BLaER1 treated with 17β-estradiol and CSF1 and Interleukin-3, amounts not matched to agents 10 nM and 100 nM (cell line): ENCODE measurements around the gene RGS13.

Source experiments
- H3K27ac ChIP-seq, 11 experiments: shearing (Covaris generic); formaldehyde crosslinking; 2 replicates each; pipeline ENCODE4 v1.8.1; 2022
- H3K27me3 ChIP-seq, 11 experiments: shearing (Covaris generic); formaldehyde crosslinking; 2 replicates each; pipeline ENCODE4 v1.8.1; 2022
- H3K36me3 ChIP-seq, 11 experiments: shearing (Covaris generic); formaldehyde crosslinking; 2 replicates each; pipeline ENCODE4 v1.8.1; 2022
- H3K4me1 ChIP-seq, 10 experiments: shearing (Covaris generic); formaldehyde crosslinking; 2 replicates each; pipeline ENCODE4 v1.8.1; 2022
- H3K4me2 ChIP-seq, 11 experiments: shearing (Covaris generic); formaldehyde crosslinking; 2 replicates each; pipeline ENCODE4 v1.8.1; 2022
- H3K4me3 ChIP-seq, 10 experiments: shearing (Covaris generic); formaldehyde crosslinking; 2 replicates each; pipeline ENCODE4 v1.8.1; 2022
- H3K9ac ChIP-seq, 11 experiments: shearing (Covaris generic); formaldehyde crosslinking; 2 replicates each; pipeline ENCODE4 v1.8.1; 2022
- H3K9me3 ChIP-seq, 11 experiments: shearing (Covaris generic); formaldehyde crosslinking; replicated peaks in 1 of 11; 2 replicates each; pipeline ENCODE4 v1.8.1; 2022
- H4K20me1 ChIP-seq, 11 experiments: shearing (Covaris generic); formaldehyde crosslinking; 2 replicates each; pipeline ENCODE4 v1.8.1; 2022
- Cebpa-rat ChIP-seq, 11 experiments: shearing (Covaris generic); IDR thresholded peaks; 2 replicates each; pipeline ENCODE4 v1.8.1; 2022

Gene RGS13, protein sequence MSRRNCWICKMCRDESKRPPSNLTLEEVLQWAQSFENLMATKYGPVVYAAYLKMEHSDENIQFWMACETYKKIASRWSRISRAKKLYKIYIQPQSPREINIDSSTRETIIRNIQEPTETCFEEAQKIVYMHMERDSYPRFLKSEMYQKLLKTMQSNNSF

DNA sequence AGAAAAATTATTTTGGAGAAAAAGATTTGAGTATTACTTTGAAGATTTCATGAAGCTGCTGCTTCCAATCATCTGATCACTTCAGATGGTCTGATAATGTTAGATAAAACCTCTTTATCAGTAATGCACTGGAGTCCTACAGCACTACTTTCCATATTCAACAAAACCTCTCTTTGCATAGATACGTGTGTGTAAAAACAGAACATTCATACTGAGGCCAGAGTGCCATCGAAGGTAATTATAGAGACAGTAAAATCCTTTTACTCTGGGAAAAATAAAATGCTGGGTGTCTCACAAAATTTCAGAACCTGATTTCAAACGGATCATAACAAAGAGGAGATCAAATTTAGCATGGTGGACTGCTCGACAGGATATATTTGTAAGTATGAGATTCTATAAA, at the start of gene RGS13:
Gene RGS13, plus strand, starts transcription at position 209 of the 400 bp plus-strand sequence. CDS start 8,188 bp downstream, outside the sequence.
- Histone ChIP-seq H3K4me2 (no peak within 1 kb of the TSS), H3K27me3 (no peaks in the 10 kb centered on the region), H3K4me3 (no peak within 1 kb of the TSS), H3K4me1 (peaks cover 0 to 18% (median 7%) of the 10 kb centered on the region in 10 experiments; a peak in 11 of 20 replicates), H3K27ac (no peak within 1 kb of the TSS), H3K36me3 (no peaks in the 10 kb centered on the region), H3K9me3 (no peaks in the 10 kb centered on the region), H4K20me1 (no peaks in the 10 kb centered on the region), H3K9ac (no peak within 1 kb of the TSS)
- TF ChIP-seq Cebpa-rat (IDR thresholded peaks at IDR 0.05): no peak

DNA sequence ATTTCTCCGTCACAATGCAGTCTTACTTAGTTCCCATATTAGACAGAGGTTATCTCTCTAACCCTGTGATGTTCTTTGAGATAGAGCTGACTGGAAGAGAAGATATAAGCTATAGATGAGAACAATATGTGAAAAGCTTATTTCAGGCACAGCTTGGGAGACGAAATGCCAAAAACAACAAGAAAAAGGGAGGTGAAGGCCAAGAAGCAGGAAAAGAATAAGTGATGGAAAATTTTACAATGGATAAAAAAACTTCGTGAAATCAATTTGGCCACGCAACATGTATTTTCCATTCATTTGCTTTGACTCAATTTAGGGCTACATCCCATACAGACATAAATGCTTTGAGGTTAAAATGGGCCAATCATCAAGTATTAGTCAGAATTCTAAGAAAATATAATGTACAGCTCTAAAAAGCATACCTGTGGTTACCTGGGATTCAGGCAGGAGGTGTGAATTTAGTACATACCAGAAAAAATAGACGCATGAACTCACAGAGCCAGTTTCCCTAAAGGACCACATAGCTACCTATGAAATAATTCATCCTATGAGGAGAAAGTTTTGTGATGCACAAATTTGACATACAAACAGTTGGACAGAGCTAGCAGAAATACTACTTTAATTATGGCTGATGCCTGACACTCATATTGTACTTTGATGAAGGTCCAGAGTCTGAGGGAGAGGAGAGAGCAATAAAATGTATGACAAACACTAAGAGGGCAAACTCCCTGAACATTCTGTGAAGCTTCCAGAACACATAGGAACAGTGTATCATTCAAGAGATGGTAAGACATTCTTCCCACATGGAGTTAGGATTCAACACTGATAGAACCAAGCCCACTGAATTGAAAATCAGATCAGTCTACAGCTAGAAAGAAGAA, 48.3 kb upstream of the RGS13 start:
- no peaks in the 10 kb centered on the region for H3K36me3 ChIP-seq
- no peaks in the 10 kb centered on the region for H4K20me1 ChIP-seq
- H3K9me3 ChIP-seq: no peaks in the 10 kb centered on the region
- H3K4me3 ChIP-seq: no peak overlapping the region
- H3K27me3 ChIP-seq: no peaks in the 10 kb centered on the region
- no peak overlapping the region for H3K4me2 ChIP-seq
- H3K9ac ChIP-seq: no peak overlapping the region
- peaks cover 0 to 9% (median 4%) of the 10 kb centered on the region in 10 experiments; a peak in 9 of 20 replicates for H3K4me1 ChIP-seq
- H3K27ac ChIP-seq: no peak overlapping the region
- TF ChIP-seq Cebpa-rat (IDR thresholded peaks at IDR 0.05): no peak

DNA sequence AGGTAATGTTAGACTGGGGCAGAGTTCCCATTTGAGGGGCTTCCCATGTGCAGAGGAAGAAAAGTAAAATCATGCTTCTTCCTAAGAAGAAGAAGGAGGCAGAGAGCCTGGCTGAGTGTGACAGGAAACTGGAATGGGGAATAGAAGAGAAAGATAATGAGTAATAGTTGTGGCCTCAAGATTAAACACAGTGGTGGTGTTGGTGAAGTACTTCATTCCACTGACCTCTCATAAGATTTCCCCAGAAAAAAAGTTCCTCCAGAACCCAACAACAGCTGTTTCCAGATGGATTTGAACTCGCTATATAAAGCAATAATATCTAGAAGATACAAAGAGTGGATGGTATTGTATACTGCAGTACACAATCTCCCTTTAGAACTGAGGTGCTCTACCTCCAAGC, 47.4 kb upstream of the RGS13 start:
- H3K36me3 ChIP-seq: no peaks in the 10 kb centered on the region
- peaks cover 0 to 16% (median 9%) of the 10 kb centered on the region in 10 experiments; a peak in 9 of 20 replicates for H3K4me1 ChIP-seq
- H4K20me1 ChIP-seq: no peaks in the 10 kb centered on the region
- no peak overlapping the region for H3K9ac ChIP-seq
- no peak overlapping the region for H3K27ac ChIP-seq
- H3K9me3 ChIP-seq: no peaks in the 10 kb centered on the region
- TF ChIP-seq Cebpa-rat (IDR thresholded peaks at IDR 0.05): no peak
- H3K4me2 ChIP-seq: no peak overlapping the region
- H3K4me3 ChIP-seq: no peak overlapping the region
- no peaks in the 10 kb centered on the region for H3K27me3 ChIP-seq

DNA sequence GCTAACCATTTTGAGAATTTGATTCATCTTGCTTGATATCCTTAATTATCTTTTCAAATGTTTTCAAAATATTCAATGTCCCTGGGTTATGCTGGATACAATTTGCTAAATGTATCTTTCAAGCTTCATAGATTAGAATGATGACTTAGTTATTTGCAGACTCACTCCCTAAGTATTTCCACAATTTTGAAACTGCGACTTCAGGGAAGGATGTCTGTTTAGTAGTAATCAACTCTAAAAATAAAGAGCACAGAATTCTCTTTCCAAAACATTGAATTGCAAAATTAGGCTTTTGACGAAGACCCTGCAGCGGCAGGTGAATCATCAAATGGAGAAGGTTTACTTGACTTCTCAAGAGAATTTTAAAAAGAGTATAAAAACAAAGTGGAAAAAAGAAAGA, 46.1 kb upstream of the RGS13 start:
- H3K27me3 ChIP-seq: no peaks in the 10 kb centered on the region
- H3K9me3 ChIP-seq: no peaks in the 10 kb centered on the region
- H4K20me1 ChIP-seq: no peaks in the 10 kb centered on the region
- no peak overlapping the region for H3K4me2 ChIP-seq
- no peak for TF ChIP-seq Cebpa-rat (IDR thresholded peaks at IDR 0.05)
- H3K36me3 ChIP-seq: no peaks in the 10 kb centered on the region
- H3K4me1 ChIP-seq: peaks cover 0 to 16% (median 9%) of the 10 kb centered on the region in 10 experiments; a peak in 9 of 20 replicates
- no peak overlapping the region for H3K9ac ChIP-seq
- no peak overlapping the region for H3K27ac ChIP-seq
- no peak overlapping the region for H3K4me3 ChIP-seq

DNA sequence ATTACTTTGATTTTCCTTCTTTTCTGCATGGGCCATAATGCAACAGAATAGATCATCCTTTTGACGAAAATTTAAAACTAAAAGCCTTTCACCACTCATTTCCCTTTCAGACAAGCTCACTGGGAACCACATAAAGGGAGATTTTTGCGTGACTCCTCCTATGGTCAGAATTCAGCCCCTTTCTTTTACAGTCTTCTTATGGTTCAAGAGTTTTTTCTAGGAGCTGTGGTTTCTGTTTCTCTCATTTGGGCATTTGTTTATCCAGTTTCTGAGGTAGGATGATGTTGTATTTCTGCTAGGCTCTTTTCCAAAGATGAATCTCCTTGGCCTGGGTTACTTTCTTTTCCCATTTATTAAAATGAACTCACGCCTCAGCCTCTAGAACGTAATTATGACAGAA, 43.4 kb upstream of the RGS13 start:
- no peaks in the 10 kb centered on the region for H3K9me3 ChIP-seq
- H3K9ac ChIP-seq: no peak overlapping the region
- H3K27ac ChIP-seq: no peak overlapping the region
- H4K20me1 ChIP-seq: no peaks in the 10 kb centered on the region
- H3K36me3 ChIP-seq: no peaks in the 10 kb centered on the region
- peaks cover 0 to 20% (median 9%) of the 10 kb centered on the region in 10 experiments; a peak in 9 of 20 replicates for H3K4me1 ChIP-seq
- H3K4me3 ChIP-seq: no peak overlapping the region
- H3K4me2 ChIP-seq: peak overlapping the region in 7 of 11 experiments; percentile 7 to 48 (median 32); a peak in 11 of 22 replicates
- TF ChIP-seq Cebpa-rat (IDR thresholded peaks at IDR 0.05): no peak
- no peaks in the 10 kb centered on the region for H3K27me3 ChIP-seq

DNA sequence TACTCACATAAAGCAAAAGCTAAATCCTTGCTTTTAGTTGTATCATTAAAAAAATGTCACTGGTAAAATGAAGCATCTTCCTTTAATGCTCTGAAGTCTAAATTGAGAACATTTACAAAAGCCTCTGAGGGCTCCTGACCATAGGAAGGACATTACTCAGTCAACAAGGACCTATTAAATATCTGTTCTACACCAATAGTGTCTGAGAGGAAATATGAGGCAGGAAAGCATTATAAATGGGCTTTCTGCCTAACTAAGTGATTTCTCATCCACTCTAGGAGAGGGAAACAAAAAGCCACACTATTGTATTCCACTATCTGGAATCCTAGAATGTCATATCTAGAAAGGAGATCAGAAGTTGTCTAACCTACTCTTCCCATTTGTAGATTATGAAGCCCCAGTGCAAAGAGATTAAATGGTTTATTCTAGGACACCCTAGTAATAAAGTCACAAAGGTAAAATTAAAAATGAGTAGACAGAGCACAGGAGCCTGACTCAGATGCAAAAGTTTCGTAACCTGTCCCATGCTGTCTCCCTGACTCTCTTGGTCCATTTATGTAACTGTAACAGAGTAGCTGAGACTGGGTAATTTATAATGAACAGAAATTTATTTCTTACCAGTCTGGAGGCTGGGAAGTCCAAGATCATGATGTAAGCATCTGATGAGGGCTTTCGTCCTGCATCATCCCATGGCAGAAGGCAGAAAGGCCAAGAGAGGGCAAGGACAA, 42.8 kb upstream of the RGS13 start:
- TF ChIP-seq Cebpa-rat (IDR thresholded peaks at IDR 0.05): no peak
- Histone ChIP-seq H3K27me3 (no peaks in the 10 kb centered on the region), H3K4me1 (peaks cover 0 to 24% (median 10%) of the 10 kb centered on the region in 10 experiments; a peak in 9 of 20 replicates), H3K4me2 (peak overlapping the region in 7 of 11 experiments; percentile 7 to 48 (median 32); a peak in 11 of 22 replicates), H3K9me3 (no peaks in the 10 kb centered on the region), H3K9ac (no peak overlapping the region), H3K27ac (no peak overlapping the region), H3K4me3 (no peak overlapping the region), H3K36me3 (no peaks in the 10 kb centered on the region), H4K20me1 (no peaks in the 10 kb centered on the region)

DNA sequence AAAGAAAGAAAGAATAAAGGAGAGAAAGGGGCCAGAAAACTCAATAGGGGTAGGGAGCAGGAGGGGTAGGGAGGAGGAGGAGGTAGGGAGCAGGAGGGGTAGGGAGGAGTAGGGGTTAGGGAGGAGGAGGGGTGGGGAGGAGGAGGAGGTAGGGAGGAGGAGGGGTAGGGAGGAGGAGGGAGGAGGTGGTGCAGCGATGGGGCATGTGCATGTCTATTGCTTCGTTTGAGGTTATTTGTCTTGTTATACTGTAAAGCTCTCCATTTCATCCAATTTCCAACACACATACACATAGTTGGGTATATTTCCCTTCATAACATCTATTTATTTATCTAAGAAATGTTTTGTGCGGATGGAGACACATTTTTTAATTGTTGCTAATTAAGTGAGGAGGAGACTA, 40.6 kb upstream of the RGS13 start:
- Histone ChIP-seq H3K27ac (no peak overlapping the region), H3K9me3 (no peaks in the 10 kb centered on the region), H3K9ac (no peak overlapping the region), H3K36me3 (no peaks in the 10 kb centered on the region), H3K4me1 (peaks cover 0 to 46% (median 25%) of the 10 kb centered on the region in 10 experiments; a peak in 15 of 20 replicates), H3K27me3 (peaks cover 0 to 3% (median 0%) of the 10 kb centered on the region in 11 experiments; a peak in 1 of 22 replicates), H3K4me2 (peak overlapping the region in 1 of 11 experiments; percentile 7; a peak in 1 of 22 replicates), H3K4me3 (no peak overlapping the region), H4K20me1 (no peaks in the 10 kb centered on the region)
- TF ChIP-seq Cebpa-rat (IDR thresholded peaks at IDR 0.05): no peak

DNA sequence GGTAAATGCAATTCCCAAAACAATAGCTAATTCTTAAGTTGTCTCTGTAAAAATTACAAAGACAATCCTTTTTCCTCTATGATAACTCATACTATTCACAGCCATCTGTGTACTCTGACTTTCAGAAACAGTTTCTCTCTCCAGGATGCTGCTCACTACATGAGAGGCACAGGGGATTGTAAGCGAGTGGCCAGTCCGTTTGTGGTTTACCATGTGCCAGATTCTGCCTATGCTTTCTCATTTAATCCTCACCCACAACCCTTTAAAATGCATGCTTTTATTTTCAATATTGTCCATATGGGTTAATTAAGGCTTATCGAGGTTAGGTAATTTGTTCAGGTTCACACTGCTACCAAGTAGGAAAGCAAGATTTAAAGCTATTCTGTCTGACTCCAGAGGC, 37.4 kb upstream of the RGS13 start:
- no peak for TF ChIP-seq Cebpa-rat (IDR thresholded peaks at IDR 0.05)
- H3K36me3 ChIP-seq: no peaks in the 10 kb centered on the region
- H3K4me2 ChIP-seq: peak overlapping the region in 8 of 11 experiments; percentile 14 to 57 (median 43); a peak in 13 of 22 replicates

More for the DNA sequence above, 37.4 kb upstream of the RGS13 start:
- Histone ChIP-seq H4K20me1 (no peaks in the 10 kb centered on the region), H3K27ac (peak overlapping the region in 1 of 11 experiments; percentile 40; a peak in 1 of 22 replicates), H3K4me1 (peaks cover 11 to 59% (median 36%) of the 10 kb centered on the region in 10 experiments; a peak in 18 of 20 replicates), H3K9ac (no peak overlapping the region), H3K4me3 (no peak overlapping the region), H3K9me3 (no peaks in the 10 kb centered on the region), H3K27me3 (peaks cover 0 to 11% (median 0%) of the 10 kb centered on the region in 11 experiments; a peak in 1 of 22 replicates)
